ENCODE results near the gene SNRK. TPM values are rescaled to one million over a fixed set of nuclear protein-coding genes. Genes with fewer than 3 reads are reported as not detected.

The SNRK gene
- total RNA-seq, 1 donor: 17.3 TPM

- no peak for DNase-seq (ENCODE audit: low read depth)
- TF ChIP-seq CTCF (IDR thresholded peaks at IDR 0.05; ENCODE audit: insufficient read depth, low read length): no peak
- no peak overlapping the region for H3K4me3 ChIP-seq (ENCODE audit: low read depth, low read length)
These were observed 41.2 kb downstream of the SNRK start for GRCh38 chr3:43327582-43327979.

- TF ChIP-seq CTCF (IDR thresholded peaks at IDR 0.05; ENCODE audit: insufficient read depth, low read length): no peak
- DNase-seq (ENCODE audit: low read depth): no peak
- H3K4me3 ChIP-seq (ENCODE audit: low read depth, low read length): no peak overlapping the region
These were observed 42.3 kb downstream of the SNRK start for GRCh38 chr3:43328653-43329052.

- no peak for TF ChIP-seq CTCF (IDR thresholded peaks at IDR 0.05; ENCODE audit: insufficient read depth, low read length)
- peak; percentile 5 for DNase-seq (ENCODE audit: low read depth)
These were observed 44.6 kb downstream of the SNRK start for GRCh38 chr3:43330981-43331380.

GRCh38 chr3:43331381-43331780 is 45.0 kb downstream of the SNRK start:
- H3K4me3 ChIP-seq (ENCODE audit: low read depth, low read length): no peak overlapping the region
- no peak for TF ChIP-seq CTCF (IDR thresholded peaks at IDR 0.05; ENCODE audit: insufficient read depth, low read length)
- no peak for DNase-seq (ENCODE audit: low read depth)

More at GRCh38 chr3:43330981-43331380, 44.6 kb downstream of the SNRK start:
- H3K4me3 ChIP-seq (ENCODE audit: low read depth, low read length): no peak overlapping the region

GRCh38 chr3:43334976-43335375 is 48.6 kb downstream of the SNRK start:
- no peak overlapping the region for H3K4me3 ChIP-seq (ENCODE audit: low read depth, low read length)
- no peak for DNase-seq (ENCODE audit: low read depth)
- no peak for TF ChIP-seq CTCF (IDR thresholded peaks at IDR 0.05; ENCODE audit: insufficient read depth, low read length)

- no peak for TF ChIP-seq CTCF (IDR thresholded peaks at IDR 0.05; ENCODE audit: insufficient read depth, low read length)
- H3K4me3 ChIP-seq (ENCODE audit: low read depth, low read length): no peak overlapping the region
- DNase-seq (ENCODE audit: low read depth): no peak
These were observed 49.5 kb downstream of the SNRK start for GRCh38 chr3:43335799-43336198.

GRCh38 chr3:43338295-43338694 is 52.0 kb downstream of the SNRK start:
- no peak for TF ChIP-seq CTCF (IDR thresholded peaks at IDR 0.05; ENCODE audit: insufficient read depth, low read length)
- DNase-seq (ENCODE audit: low read depth): peak; percentile 20
- H3K4me3 ChIP-seq (ENCODE audit: low read depth, low read length): no peak overlapping the region
